ENCODE data around the gene GABRR1. TPM values are rescaled to one million over a fixed set of nuclear protein-coding genes. Genes with fewer than 3 reads are reported as not detected.

Gene GABRR1
- total RNA-seq, 2 donors from 2014 or later: 5.4 TPM; not detected in 1

DNA sequence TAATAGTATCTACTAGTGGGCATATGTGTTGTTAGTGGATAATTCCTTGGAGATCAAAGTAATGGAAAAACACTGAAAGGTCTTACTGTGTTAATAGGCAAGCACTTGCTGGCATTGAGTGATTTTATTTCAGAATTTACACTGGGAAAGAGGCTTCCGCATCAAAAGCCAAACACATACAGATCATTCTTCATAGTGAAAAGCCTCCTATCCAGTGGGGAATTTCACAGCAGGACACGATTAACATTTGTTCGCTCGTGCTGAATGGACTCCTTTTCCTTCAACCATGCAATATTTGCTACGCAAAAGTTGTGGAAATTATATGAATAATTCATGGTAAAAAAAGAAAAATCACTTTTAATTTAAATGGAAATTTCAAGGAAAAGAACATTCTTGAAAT is 26.4 kb downstream of the GABRR1 start:
- ATAC-seq (ENCODE audit: insufficient number of reproducible peaks, low FRiP score, low read depth) (no peak), DNase-seq (ENCODE audit: low spot score) (no peak)
- H3K27ac ChIP-seq: no peak overlapping the region
- TF ChIP-seq, protein P1, sequence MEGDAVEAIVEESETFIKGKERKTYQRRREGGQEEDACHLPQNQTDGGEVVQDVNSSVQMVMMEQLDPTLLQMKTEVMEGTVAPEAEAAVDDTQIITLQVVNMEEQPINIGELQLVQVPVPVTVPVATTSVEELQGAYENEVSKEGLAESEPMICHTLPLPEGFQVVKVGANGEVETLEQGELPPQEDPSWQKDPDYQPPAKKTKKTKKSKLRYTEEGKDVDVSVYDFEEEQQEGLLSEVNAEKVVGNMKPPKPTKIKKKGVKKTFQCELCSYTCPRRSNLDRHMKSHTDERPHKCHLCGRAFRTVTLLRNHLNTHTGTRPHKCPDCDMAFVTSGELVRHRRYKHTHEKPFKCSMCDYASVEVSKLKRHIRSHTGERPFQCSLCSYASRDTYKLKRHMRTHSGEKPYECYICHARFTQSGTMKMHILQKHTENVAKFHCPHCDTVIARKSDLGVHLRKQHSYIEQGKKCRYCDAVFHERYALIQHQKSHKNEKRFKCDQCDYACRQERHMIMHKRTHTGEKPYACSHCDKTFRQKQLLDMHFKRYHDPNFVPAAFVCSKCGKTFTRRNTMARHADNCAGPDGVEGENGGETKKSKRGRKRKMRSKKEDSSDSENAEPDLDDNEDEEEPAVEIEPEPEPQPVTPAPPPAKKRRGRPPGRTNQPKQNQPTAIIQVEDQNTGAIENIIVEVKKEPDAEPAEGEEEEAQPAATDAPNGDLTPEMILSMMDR (IDR thresholded peaks at IDR 0.05): no peak
- H3K4me3 ChIP-seq: no peak overlapping the region
- H3K36me3 ChIP-seq: no peaks in the 10 kb centered on the region
- no peaks in the 10 kb centered on the region for H3K27me3 ChIP-seq (replicated peaks; ENCODE audit: insufficient read depth)
- no peaks in the 10 kb centered on the region for H3K4me1 ChIP-seq (ENCODE audit: control insufficient read depth in 1 of 2, low read depth in 2 of 2)
- H3K9me3 ChIP-seq: peaks cover 16% of the 10 kb centered on the region

DNA sequence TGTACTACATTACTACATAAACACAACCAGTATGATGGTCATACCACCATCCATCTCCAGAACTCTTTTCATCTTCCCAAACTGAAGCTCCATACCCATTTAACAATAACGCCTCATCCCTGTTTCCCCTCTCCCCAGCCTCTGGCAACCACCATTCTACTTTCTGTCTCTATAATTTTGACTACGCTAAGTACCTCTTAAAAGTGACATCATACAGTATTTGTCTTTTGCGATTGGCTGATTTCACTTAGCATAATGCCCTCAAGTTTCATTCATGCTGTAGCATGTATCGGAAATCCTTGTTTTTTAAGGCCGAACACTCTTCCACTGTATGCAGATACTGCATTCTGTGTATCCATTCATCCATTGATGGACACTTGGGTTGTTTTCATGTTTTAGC is 29.7 kb downstream of the GABRR1 start:
- no peaks in the 10 kb centered on the region for H3K27me3 ChIP-seq (replicated peaks; ENCODE audit: insufficient read depth)
- no peak overlapping the region for H3K4me3 ChIP-seq
- DNase-seq (ENCODE audit: low spot score) (no peak), ATAC-seq (ENCODE audit: insufficient number of reproducible peaks, low FRiP score, low read depth) (no peak)
- H3K4me1 ChIP-seq (ENCODE audit: control insufficient read depth in 1 of 2, low read depth in 2 of 2): no peaks in the 10 kb centered on the region
- TF ChIP-seq, protein P1 (IDR thresholded peaks at IDR 0.05): no peak
- no peaks in the 10 kb centered on the region for H3K36me3 ChIP-seq
- no peak overlapping the region for H3K27ac ChIP-seq
- no peaks in the 10 kb centered on the region for H3K9me3 ChIP-seq

DNA sequence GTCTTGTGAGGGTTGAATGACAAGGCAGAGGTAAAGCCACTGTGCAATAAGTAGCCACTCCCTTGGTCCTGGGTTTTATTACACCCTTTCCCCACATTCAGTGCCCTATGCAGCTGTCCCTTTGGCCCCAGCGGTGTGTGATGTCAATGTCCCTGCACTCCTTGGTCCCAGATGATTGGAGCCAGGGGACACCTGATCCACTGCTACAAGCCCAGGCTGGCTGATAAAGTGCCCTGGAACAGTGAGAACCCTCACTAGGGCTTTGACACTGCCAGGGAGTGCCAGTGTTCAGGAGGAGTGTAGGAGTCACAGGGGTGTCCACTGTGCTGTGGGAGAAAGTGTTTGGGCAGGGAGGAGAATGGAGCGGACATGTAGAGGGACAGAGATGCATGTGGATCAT is 30.4 kb downstream of the GABRR1 start:
- no peaks in the 10 kb centered on the region for H3K9me3 ChIP-seq
- no peaks in the 10 kb centered on the region for H3K36me3 ChIP-seq
- TF ChIP-seq, protein P1 (IDR thresholded peaks at IDR 0.05): no peak
- ATAC-seq (ENCODE audit: insufficient number of reproducible peaks, low FRiP score, low read depth) (no peak), DNase-seq (ENCODE audit: low spot score) (no peak)
- no peak overlapping the region for H3K27ac ChIP-seq
- no peaks in the 10 kb centered on the region for H3K4me1 ChIP-seq (ENCODE audit: control insufficient read depth in 1 of 2, low read depth in 2 of 2)
- H3K27me3 ChIP-seq (replicated peaks; ENCODE audit: insufficient read depth): no peaks in the 10 kb centered on the region
- H3K4me3 ChIP-seq: no peak overlapping the region

DNA sequence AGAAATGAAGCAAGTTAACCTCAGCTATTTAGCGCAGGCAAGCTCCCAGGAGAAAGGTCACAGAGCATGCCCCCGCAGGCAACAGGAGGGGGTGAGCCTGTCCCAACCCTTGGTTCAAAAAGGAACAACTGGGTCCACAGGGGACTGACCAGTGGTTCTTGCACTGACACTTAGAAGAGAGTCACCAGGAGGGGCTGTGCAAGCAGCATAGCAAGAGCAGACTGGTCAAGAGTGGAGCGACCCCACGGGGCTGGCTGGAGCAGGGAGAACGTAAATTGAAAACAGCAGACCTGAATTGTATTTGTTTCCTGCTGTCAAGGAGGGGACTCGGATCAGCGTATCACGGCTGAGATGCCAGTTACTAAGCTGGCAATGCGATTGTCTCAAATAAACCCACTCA is 32.8 kb downstream of the GABRR1 start:
- no peak for DNase-seq (ENCODE audit: low spot score)
- Histone ChIP-seq H3K27me3 (replicated peaks; ENCODE audit: insufficient read depth) (no peaks in the 10 kb centered on the region), H3K4me1 (ENCODE audit: control insufficient read depth in 1 of 2, low read depth in 2 of 2) (no peaks in the 10 kb centered on the region), H3K27ac (no peak overlapping the region), H3K9me3 (no peaks in the 10 kb centered on the region), H3K36me3 (no peaks in the 10 kb centered on the region), H3K4me3 (no peak overlapping the region)
- TF ChIP-seq, protein P1 (IDR thresholded peaks at IDR 0.05): no peak
- ATAC-seq (ENCODE audit: insufficient number of reproducible peaks, low FRiP score, low read depth): no peak

DNA sequence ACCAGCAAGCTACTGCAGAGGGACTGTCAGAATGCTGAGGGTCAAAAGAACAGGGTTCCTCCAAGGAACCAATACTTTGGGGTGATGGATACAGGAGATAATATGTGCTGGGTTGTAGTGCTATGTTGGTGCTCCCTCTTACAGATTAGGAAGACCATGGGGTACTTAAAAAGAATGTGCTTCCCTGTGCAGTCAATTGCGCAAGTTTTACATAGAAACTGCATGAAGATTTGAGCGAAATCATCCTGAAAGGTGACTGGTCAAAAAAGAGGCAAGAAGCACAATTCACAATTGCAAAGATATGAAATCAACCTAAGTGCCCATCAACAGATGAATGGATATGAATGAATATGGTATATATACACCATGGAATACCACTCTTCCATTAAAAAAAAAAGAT is 33.9 kb downstream of the GABRR1 start:
- no peaks in the 10 kb centered on the region for H3K9me3 ChIP-seq
- ATAC-seq (ENCODE audit: insufficient number of reproducible peaks, low FRiP score, low read depth) (no peak), DNase-seq (ENCODE audit: low spot score) (no peak)
- no peaks in the 10 kb centered on the region for H3K4me1 ChIP-seq (ENCODE audit: control insufficient read depth in 1 of 2, low read depth in 2 of 2)
- H3K4me3 ChIP-seq: no peak overlapping the region
- no peaks in the 10 kb centered on the region for H3K27me3 ChIP-seq (replicated peaks; ENCODE audit: insufficient read depth)
- no peaks in the 10 kb centered on the region for H3K36me3 ChIP-seq
- TF ChIP-seq, protein P1 (IDR thresholded peaks at IDR 0.05): no peak
- no peak overlapping the region for H3K27ac ChIP-seq

Data from thoracic aorta (tissue), 2 donors.